CD4-positive, alpha-beta T cell (primary cell): ENCODE results near the gene NIN. TPM values are rescaled to one million over a fixed set of nuclear protein-coding genes. Genes with fewer than 3 reads are reported as not detected.

ENCODE experiments used
- ATAC-seq: fragments of 200-7000 bp; cut with Tn5 transposase; one replicate; pipeline ENCODE4 v1.10.0; 2022; ENCODE audit warnings: mild to moderate bottlenecking; ENCODE audit not compliant: poor library complexity
- CTCF ChIA-PET: fragments of 350-600 bp; sonication (Branson Sonifier 250); formaldehyde crosslinking; loops from one replicate; lab custom pipeline; 2021; ENCODE audit warnings: antibody characterized with exemption, inconsistent platforms; lab: Charles Lee
- POLR2A ChIA-PET: fragments of 350-600 bp; sonication (Branson Sonifier 250); formaldehyde crosslinking; loops from one replicate; lab custom pipeline; 2021; ENCODE audit warnings: antibody characterized with exemption, inconsistent platforms; lab: Charles Lee
- DNase-seq, 14 experiments: peaks; one replicate each; pipeline ENCODE4 v3.0.0-alpha.2; 2013 to 2020; ENCODE audit warnings: mixed read lengths in 2 of 14
- H3K27ac ChIP-seq, 2 donors: one replicate each; pipeline versions ENCODE4 v1.5.1 to v1.7.0; 2013; ENCODE audit warnings: low read length in 2 of 2, low read depth in 1 of 2, mild to moderate bottlenecking in 1 of 2
- H3K27me3 ChIP-seq, 2 experiments: 1 replicate in 1 of 2; 2 replicates in 1 of 2; pipeline versions ENCODE4 v1.6.1 to v1.7.0; 2013; ENCODE audit warnings: low read length in 2 of 2, control low read depth in 1 of 2, mild to moderate bottlenecking in 1 of 2, moderate library complexity in 1 of 2; ENCODE audit not compliant: insufficient read depth in 2 of 2, control insufficient read depth in 1 of 2
- H3K36me3 ChIP-seq: one replicate; pipeline ENCODE4 v1.6.1; 2013; ENCODE audit warnings: low read length, control low read depth; ENCODE audit not compliant: insufficient read depth
- H3K4me1 ChIP-seq: one replicate; pipeline ENCODE4 v1.6.1; 2013; ENCODE audit warnings: low read length, control low read depth; ENCODE audit not compliant: insufficient read depth
- H3K4me3 ChIP-seq: one replicate; pipeline ENCODE4 v1.5.1; 2013; ENCODE audit warnings: mild to moderate bottlenecking, low read length, moderate library complexity
- H3K9me3 ChIP-seq, 2 experiments: 1 replicate in 1 of 2; 2 replicates in 1 of 2; pipeline versions ENCODE4 v1.6.1 to v1.7.0; 2013; ENCODE audit warnings: low read length in 2 of 2, mild to moderate bottlenecking in 2 of 2, control low read depth in 1 of 2, moderate library complexity in 1 of 2; ENCODE audit not compliant: control insufficient read depth in 1 of 2, insufficient read depth in 1 of 2
- H3K27ac Mint-ChIP-seq: one replicate; pipeline ENCODE4 v1.8.0; 2020; ENCODE audit warnings: mixed read lengths
- H3K27me3 Mint-ChIP-seq: one replicate; pipeline ENCODE4 v1.8.0; 2021; ENCODE audit warnings: mixed read lengths
- H3K36me3 Mint-ChIP-seq: one replicate; pipeline ENCODE4 v1.8.0; 2021; ENCODE audit warnings: low read depth, mixed read lengths
- H3K4me1 Mint-ChIP-seq: one replicate; pipeline ENCODE4 v1.8.0; 2021; ENCODE audit warnings: low read depth, mixed read lengths
- H3K4me3 Mint-ChIP-seq: one replicate; pipeline ENCODE4 v1.8.0; 2020; ENCODE audit warnings: mild to moderate bottlenecking, mixed read lengths
- H3K9me3 Mint-ChIP-seq: one replicate; pipeline ENCODE4 v1.8.0; 2020; ENCODE audit warnings: mixed read lengths
- intact Hi-C, 2 experiments: fragments of 100-400 bp; cut with DNase I in 1 of 2; cut with micrococcal nuclease in 1 of 2; formaldehyde crosslinking; loops; one replicate each; pipeline versions ENCODE4 v1.15.1 to v1.9.0; 2023 to 2025; cut with DNase I, micrococcal nuclease
- total RNA-seq, 174 experiments: library from RNA in 2 of 174; stranded (reverse) in 2 of 174; gene quantifications; one replicate each; pipeline ENCODE4 v1.2.3 and lab custom pipeline; 2021 to 2026
- TF ChIP-seq, protein P1 (sequence below): fragments of 200-600 bp; IDR thresholded peaks from one replicate; pipeline ENCODE4 v1.8.0; 2022; ENCODE audit warnings: antibody characterized with exemption, mild to moderate bottlenecking

Gene NIN
- total RNA-seq, 2 experiments from 2014 or later: 96.8 to 98.5 TPM

DNA sequence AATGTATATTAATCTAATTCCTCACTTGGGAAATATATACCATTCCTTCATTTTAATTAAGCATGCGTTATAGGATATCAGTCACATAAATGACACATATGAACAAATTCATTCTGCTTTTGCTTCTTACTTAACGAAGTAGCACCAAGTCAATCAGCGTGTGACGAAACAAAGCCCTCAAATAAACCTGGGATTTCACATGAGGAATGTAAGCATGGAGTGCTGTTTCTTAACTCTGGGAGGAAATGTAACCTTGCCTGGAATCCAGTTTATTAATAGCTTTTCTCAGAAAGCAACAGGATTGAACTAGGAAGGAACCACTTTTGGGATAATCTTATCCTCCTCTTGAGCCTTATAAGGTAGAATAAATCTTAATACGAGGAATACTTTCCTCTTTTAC, 72.0 kb downstream of the NIN start:
- H3K4me3 Mint-ChIP-seq: no peak overlapping the region
- intact Hi-C loops: no loop called here
- no peaks in the 10 kb centered on the region for H3K4me1 ChIP-seq
- ATAC-seq (no peak), DNase-seq (no peak)
- peaks cover 47% of the 10 kb centered on the region for H3K36me3 Mint-ChIP-seq
- no peaks in the 10 kb centered on the region for H3K4me1 Mint-ChIP-seq
- H3K4me3 ChIP-seq: no peak overlapping the region
- no peak overlapping the region for H3K27ac ChIP-seq
- no peaks in the 10 kb centered on the region for H3K27me3 Mint-ChIP-seq
- TF ChIP-seq, protein P1, sequence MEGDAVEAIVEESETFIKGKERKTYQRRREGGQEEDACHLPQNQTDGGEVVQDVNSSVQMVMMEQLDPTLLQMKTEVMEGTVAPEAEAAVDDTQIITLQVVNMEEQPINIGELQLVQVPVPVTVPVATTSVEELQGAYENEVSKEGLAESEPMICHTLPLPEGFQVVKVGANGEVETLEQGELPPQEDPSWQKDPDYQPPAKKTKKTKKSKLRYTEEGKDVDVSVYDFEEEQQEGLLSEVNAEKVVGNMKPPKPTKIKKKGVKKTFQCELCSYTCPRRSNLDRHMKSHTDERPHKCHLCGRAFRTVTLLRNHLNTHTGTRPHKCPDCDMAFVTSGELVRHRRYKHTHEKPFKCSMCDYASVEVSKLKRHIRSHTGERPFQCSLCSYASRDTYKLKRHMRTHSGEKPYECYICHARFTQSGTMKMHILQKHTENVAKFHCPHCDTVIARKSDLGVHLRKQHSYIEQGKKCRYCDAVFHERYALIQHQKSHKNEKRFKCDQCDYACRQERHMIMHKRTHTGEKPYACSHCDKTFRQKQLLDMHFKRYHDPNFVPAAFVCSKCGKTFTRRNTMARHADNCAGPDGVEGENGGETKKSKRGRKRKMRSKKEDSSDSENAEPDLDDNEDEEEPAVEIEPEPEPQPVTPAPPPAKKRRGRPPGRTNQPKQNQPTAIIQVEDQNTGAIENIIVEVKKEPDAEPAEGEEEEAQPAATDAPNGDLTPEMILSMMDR: no peak
- no peak overlapping the region for H3K27ac Mint-ChIP-seq
- ChIA-PET POLR2A (no interaction called here), CTCF (interaction anchor here (1.0 kb wide), 1 partner anchor 19 kb away, joined by 3 read pairs; no protein-coding TSS in a partner anchor)
- no peaks in the 10 kb centered on the region for H3K9me3 ChIP-seq
- H3K36me3 ChIP-seq: peaks cover 93% of the 10 kb centered on the region
- H3K27me3 ChIP-seq: no peaks in the 10 kb centered on the region
- no peaks in the 10 kb centered on the region for H3K9me3 Mint-ChIP-seq

DNA sequence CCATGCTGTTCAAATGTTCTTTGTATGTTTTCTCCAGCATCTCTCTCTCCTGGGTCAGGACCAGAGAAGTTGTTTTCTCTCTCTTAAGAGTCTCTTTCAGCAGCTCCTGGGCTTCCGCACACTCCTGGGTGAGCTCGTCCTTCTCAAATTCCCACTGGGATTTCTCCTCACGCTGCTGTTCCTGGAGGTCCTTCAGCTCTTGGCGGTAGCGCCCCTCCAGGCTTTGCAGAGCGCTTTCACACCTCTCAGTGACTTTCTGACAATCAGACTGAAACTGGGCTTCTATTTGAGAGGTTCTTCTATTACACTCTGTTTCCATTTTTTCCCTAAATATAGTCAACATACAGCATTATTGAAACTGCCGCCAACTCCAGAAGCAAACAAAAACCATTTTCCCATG, 72.7 kb downstream of the NIN start:
- no peak for DNase-seq
- ChIA-PET POLR2A (no interaction called here), CTCF (interaction anchor here (0.8 kb wide), 1 partner anchor 20 kb away, joined by 3 read pairs; no protein-coding TSS in a partner anchor)
- Histone ChIP-seq H3K36me3 (peaks cover 93% of the 10 kb centered on the region), H3K4me1 (no peaks in the 10 kb centered on the region), H3K27ac (no peak overlapping the region), H3K27me3 (no peaks in the 10 kb centered on the region), H3K4me3 (no peak overlapping the region), H3K9me3 (no peaks in the 10 kb centered on the region)
- no peaks in the 10 kb centered on the region for H3K27me3 Mint-ChIP-seq
- no peaks in the 10 kb centered on the region for H3K4me1 Mint-ChIP-seq
- peaks cover 47% of the 10 kb centered on the region for H3K36me3 Mint-ChIP-seq
- TF ChIP-seq, protein P1: no peak
- H3K9me3 Mint-ChIP-seq: no peaks in the 10 kb centered on the region
- ATAC-seq: no peak
- intact Hi-C loops: no loop called here
- no peak overlapping the region for H3K27ac Mint-ChIP-seq
- H3K4me3 Mint-ChIP-seq: no peak overlapping the region

DNA sequence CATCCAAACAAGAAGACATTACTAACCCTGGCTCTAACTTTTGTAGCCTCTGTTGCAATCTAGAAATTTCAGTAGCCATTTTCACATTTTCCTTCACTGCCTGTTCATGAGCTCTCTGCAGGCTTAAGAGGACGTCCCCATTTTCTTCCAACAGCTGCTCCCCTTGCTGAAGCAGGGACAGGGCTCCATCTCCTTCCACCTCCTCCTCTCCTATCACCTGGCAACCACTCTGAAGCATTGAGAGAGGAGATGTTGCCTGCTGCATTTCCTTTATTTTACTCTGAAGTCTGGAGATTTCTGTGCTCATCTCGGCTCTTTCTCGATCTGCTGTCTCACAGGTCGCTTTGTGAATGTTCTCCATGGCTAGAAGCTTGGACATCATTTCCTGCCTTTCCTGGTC, 73.3 kb downstream of the NIN start:
- Mint-ChIP-seq H3K4me3 (no peak overlapping the region), H3K27me3 (no peaks in the 10 kb centered on the region), H3K9me3 (no peaks in the 10 kb centered on the region), H3K27ac (no peak overlapping the region), H3K36me3 (peaks cover 47% of the 10 kb centered on the region), H3K4me1 (no peaks in the 10 kb centered on the region)
- ChIA-PET CTCF (interaction anchor here (0.8 kb wide), 1 partner anchor 21 kb away, joined by 3 read pairs; no protein-coding TSS in a partner anchor), POLR2A (no interaction called here)
- no peak overlapping the region for H3K4me3 ChIP-seq
- DNase-seq (no peak), ATAC-seq (no peak)
- H3K27ac ChIP-seq: no peak overlapping the region
- peaks cover 92% of the 10 kb centered on the region for H3K36me3 ChIP-seq
- no peaks in the 10 kb centered on the region for H3K4me1 ChIP-seq
- intact Hi-C loops: no loop called here
- H3K27me3 ChIP-seq: no peaks in the 10 kb centered on the region
- H3K9me3 ChIP-seq: no peaks in the 10 kb centered on the region
- TF ChIP-seq, protein P1: no peak
